A673 (cell line): ENCODE measurements around the gene JARID2. TPM values are rescaled to one million over a fixed set of nuclear protein-coding genes. Genes with fewer than 3 reads are reported as not detected.

Experiments used
- BruUV-seq: library from RNA; stranded (reverse); fragments of 400-500 nt; replicated peaks from 2 replicates; lab custom pipeline; 2021; lab: Mats Ljungman, UMichigan
- CTCF ChIA-PET: fragments of 300-600 bp; sonication (Branson Sonifier 250); formaldehyde crosslinking; loops from one replicate; lab custom pipeline; 2022; ENCODE audit warnings: antibody characterized with exemption; lab: Charles Lee
- POLR2A ChIA-PET: fragments of 300-600 bp; sonication (Branson Sonifier 250); formaldehyde crosslinking; loops from one replicate; lab custom pipeline; 2022; ENCODE audit warnings: antibody characterized with exemption; ENCODE audit not compliant: low non-redundant PET; lab: Charles Lee
- DNase-seq: peaks from one replicate; pipeline ENCODE4 v3.0.0-alpha.2; 2015; ENCODE audit warnings: low spot score
- H3K27ac ChIP-seq: fragments of 200-600 bp; sonication (generic); 2 replicates; pipeline ENCODE4 v1.5.1; 2016; ENCODE audit warnings: mixed run types, low read depth, mild to moderate bottlenecking, mixed read lengths, antibody characterized with exemption, low read length; ENCODE audit not compliant: poor library complexity, severe bottlenecking
- H3K27me3 ChIP-seq: fragments of 200-600 bp; sonication (generic); replicated peaks from 2 replicates; pipeline ENCODE4 v1.6.1; 2017; ENCODE audit warnings: mixed run types, low read depth, mild to moderate bottlenecking, mixed read lengths, antibody characterized with exemption, low read length; ENCODE audit not compliant: insufficient read depth, poor library complexity
- H3K36me3 ChIP-seq: fragments of 200-600 bp; sonication (generic); 2 replicates; pipeline ENCODE4 v1.6.1; 2016; ENCODE audit warnings: mixed run types, mild to moderate bottlenecking, mixed read lengths, antibody characterized with exemption, low read length; ENCODE audit not compliant: insufficient read depth, poor library complexity, severe bottlenecking
- H3K4me1 ChIP-seq: fragments of 200-600 bp; sonication (generic); 2 replicates; pipeline ENCODE4 v1.6.1; 2017; ENCODE audit warnings: mixed run types, mild to moderate bottlenecking, mixed read lengths, antibody characterized with exemption, low read length; ENCODE audit not compliant: insufficient read depth, poor library complexity, severe bottlenecking
- H3K4me3 ChIP-seq: fragments of 200-600 bp; sonication (generic); 2 replicates; pipeline ENCODE4 v1.5.1; 2016; ENCODE audit warnings: low read depth, mixed run types, mild to moderate bottlenecking, mixed read lengths, low read length; ENCODE audit not compliant: poor library complexity, severe bottlenecking
- H3K9me3 ChIP-seq: fragments of 200-600 bp; sonication (generic); 2 replicates; pipeline ENCODE4 v1.6.1; 2016; ENCODE audit warnings: mixed run types, low read depth, mild to moderate bottlenecking, mixed read lengths, antibody characterized with exemption, low read length; ENCODE audit not compliant: poor library complexity, severe bottlenecking
- CTCF ChIP-seq: fragments of 300-800, 200-600 bp; sonication (generic); conservative IDR thresholded peaks from 2 replicates; pipeline ENCODE4 v1.5.1; 2017; ENCODE audit warnings: low read depth, mild to moderate bottlenecking, antibody characterized with exemption, low read length, moderate library complexity, mixed read lengths
- EZH2 ChIP-seq: fragments of 200-600 bp; sonication (generic); IDR thresholded peaks from 2 replicates; pipeline ENCODE4 v1.6.1; 2017; ENCODE audit warnings: borderline replicate concordance, low read depth, mild to moderate bottlenecking, mixed read lengths, antibody characterized with exemption, low read length; ENCODE audit not compliant: poor library complexity, severe bottlenecking
- intact Hi-C: fragments of 100-400 bp; cut with micrococcal nuclease; formaldehyde crosslinking; loops from one replicate; pipeline ENCODE4 v1.10.0; 2022; ENCODE audit not compliant: unreplicated experiment
- total RNA-seq: library from RNA; stranded (reverse); gene quantifications from 2 replicates; pipeline ENCODE4 v1.2.3, GENCODE V29; 2021

JARID2 gene
- total RNA-seq, 1 experiment from 2014 or later: 29.4 TPM

GRCh38 chr6:15405129-15406068 is 159.5 kb downstream of the JARID2 start:
- H3K36me3 ChIP-seq: no peaks in the 10 kb centered on the region
- intact Hi-C loops: no loop called here
- BruUV-seq: no TSS peak
- H3K9me3 ChIP-seq: no peaks in the 10 kb centered on the region
- no peak overlapping the region for H3K4me3 ChIP-seq
- TF ChIP-seq CTCF (no peak), EZH2 (no peak)
- H3K4me1 ChIP-seq: peaks cover 58% of the 10 kb centered on the region
- CTCF ChIA-PET: no interaction called here
- no peak overlapping the region for H3K27ac ChIP-seq
- H3K27me3 ChIP-seq: no peaks in the 10 kb centered on the region
- DNase-seq: no peak
- POLR2A ChIA-PET: interaction anchor here (0.6 kb wide), 1 partner anchor 10 kb away, joined by 3 read pairs; no protein-coding TSS in a partner anchor

- POLR2A ChIA-PET: no interaction called here
Observed at GRCh38 chr6:15406452-15406851, 160.6 kb downstream of the JARID2 start.

GRCh38 chr6:15408008-15408407 is 162.1 kb downstream of the JARID2 start:
- POLR2A ChIA-PET: no interaction called here

More at GRCh38 chr6:15406452-15406851, 160.6 kb downstream of the JARID2 start:
- Histone ChIP-seq H3K27me3 (no peaks in the 10 kb centered on the region), H3K4me1 (peaks cover 48% of the 10 kb centered on the region), H3K4me3 (no peak overlapping the region), H3K9me3 (no peaks in the 10 kb centered on the region), H3K36me3 (no peaks in the 10 kb centered on the region), H3K27ac (no peak overlapping the region)
- CTCF ChIA-PET: no interaction called here
- intact Hi-C loops: no loop called here
- no peak for DNase-seq
- TF ChIP-seq EZH2: no peak
- TF ChIP-seq CTCF: no peak
- no TSS peak for BruUV-seq

More at GRCh38 chr6:15408008-15408407, 162.1 kb downstream of the JARID2 start:
- Histone ChIP-seq H3K4me3 (no peak overlapping the region), H3K4me1 (peaks cover 34% of the 10 kb centered on the region), H3K27ac (no peak overlapping the region), H3K9me3 (no peaks in the 10 kb centered on the region), H3K36me3 (no peaks in the 10 kb centered on the region), H3K27me3 (no peaks in the 10 kb centered on the region)
- no TSS peak for BruUV-seq
- intact Hi-C loops: no loop called here
- CTCF ChIA-PET: no interaction called here
- TF ChIP-seq EZH2: no peak
- no peak for TF ChIP-seq CTCF
- DNase-seq: no peak
